HFF-Myc (cell line): ENCODE measurements around the gene BICD2.

Experiments used
- DNase-seq: peaks from one replicate; pipeline ENCODE4 v3.0.0-alpha.2; 2011; ENCODE audit warnings: low read depth; ENCODE audit errors: extremely low read depth
- H3K4me3 ChIP-seq: replicated peaks from 2 replicates; pipeline ENCODE4 v1.5.1; 2011; ENCODE audit warnings: low read depth, mild to moderate bottlenecking, control low read depth, low read length
- TF ChIP-seq, protein P1 (sequence below): IDR thresholded peaks from 2 replicates; pipeline ENCODE4 v1.5.1; 2012; ENCODE audit warnings: mild to moderate bottlenecking, low read depth, low read length, control low read depth; ENCODE audit errors: missing control alignments

Gene BICD2

GRCh38 chr9:92763721-92764380, 782 bp downstream of the BICD2 start:
- DNase-seq: no peak
- H3K4me3 ChIP-seq: peak overlapping the region; percentile 84
- TF ChIP-seq, protein P1, sequence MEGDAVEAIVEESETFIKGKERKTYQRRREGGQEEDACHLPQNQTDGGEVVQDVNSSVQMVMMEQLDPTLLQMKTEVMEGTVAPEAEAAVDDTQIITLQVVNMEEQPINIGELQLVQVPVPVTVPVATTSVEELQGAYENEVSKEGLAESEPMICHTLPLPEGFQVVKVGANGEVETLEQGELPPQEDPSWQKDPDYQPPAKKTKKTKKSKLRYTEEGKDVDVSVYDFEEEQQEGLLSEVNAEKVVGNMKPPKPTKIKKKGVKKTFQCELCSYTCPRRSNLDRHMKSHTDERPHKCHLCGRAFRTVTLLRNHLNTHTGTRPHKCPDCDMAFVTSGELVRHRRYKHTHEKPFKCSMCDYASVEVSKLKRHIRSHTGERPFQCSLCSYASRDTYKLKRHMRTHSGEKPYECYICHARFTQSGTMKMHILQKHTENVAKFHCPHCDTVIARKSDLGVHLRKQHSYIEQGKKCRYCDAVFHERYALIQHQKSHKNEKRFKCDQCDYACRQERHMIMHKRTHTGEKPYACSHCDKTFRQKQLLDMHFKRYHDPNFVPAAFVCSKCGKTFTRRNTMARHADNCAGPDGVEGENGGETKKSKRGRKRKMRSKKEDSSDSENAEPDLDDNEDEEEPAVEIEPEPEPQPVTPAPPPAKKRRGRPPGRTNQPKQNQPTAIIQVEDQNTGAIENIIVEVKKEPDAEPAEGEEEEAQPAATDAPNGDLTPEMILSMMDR: no peak

DNA sequence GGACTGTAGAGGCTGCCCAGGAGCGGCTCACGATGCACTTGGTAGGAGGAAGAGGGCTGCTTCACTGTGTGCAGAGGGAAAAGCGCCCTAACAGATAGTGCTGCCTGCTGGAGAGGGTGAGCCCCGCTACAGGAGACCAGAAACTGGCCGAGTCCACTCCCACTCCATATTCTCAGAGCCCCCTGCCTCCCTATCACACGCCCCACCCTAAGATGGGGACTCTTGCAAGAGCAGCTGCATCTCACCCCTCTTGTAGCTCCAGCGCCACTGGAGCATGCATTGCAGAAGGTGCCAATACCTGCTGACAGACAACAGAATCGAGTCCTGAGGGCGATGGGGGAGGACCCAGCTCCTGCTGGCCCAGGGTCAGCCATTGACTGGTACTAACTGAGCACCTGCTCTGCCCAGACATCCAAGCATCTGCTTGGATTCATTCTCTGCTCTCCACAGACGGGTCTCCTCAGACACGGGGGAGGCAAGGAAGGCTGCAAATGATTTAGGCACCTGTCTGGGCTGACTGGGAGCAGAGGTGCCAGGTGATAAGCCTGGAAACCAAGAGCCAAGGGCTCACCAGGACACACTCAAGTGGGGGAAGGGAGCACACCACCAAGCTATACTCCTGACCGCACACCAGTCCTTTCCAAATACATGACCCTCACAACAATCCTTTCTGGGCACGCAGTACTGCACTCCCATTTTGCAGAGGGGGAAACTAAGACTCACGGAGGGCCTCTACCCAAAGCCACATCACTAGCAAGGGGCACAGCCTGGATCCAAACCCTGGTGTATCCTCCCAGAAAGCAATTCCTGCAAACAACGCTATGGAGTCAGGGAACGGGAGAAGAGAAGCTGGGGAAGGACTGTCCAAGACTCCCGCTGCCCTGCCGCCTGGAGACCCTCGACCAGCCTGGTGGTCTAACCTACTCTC, 1.6 kb downstream of the BICD2 start:
- H3K4me3 ChIP-seq: peak overlapping the region; percentile 84
- DNase-seq: no peak
- TF ChIP-seq, protein P1: no peak

DNA sequence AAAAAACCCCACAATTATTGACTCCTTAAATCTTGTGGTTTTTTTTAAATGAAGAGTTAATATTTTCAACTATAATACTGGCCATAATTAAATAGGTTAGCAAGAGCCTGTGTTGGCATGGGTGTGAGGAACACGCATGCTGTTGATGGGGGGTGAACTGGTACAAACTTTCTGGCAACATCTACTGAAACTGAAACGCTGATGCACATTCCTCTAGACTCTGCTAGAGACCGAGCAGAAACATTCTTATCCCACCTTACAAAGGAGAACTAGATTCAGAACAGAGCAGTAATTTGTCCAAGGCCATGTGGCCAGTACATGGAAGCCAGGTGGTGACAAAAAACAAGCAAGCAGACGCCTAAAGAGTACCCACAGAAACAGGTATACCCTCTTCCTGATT, 2.4 kb downstream of the BICD2 start:
- TF ChIP-seq, protein P1: no peak
- DNase-seq: no peak
- H3K4me3 ChIP-seq: peak overlapping the region; percentile 84

GRCh38 chr9:92761686-92762085, 2.9 kb downstream of the BICD2 start:
- no peak for DNase-seq
- no peak overlapping the region for H3K4me3 ChIP-seq
- TF ChIP-seq, protein P1: no peak

GRCh38 chr9:92760494-92760893, 4.1 kb downstream of the BICD2 start:
- no peak for DNase-seq
- H3K4me3 ChIP-seq: no peak overlapping the region
- TF ChIP-seq, protein P1: no peak

GRCh38 chr9:92760070-92760469, 4.6 kb downstream of the BICD2 start:
- TF ChIP-seq, protein P1: no peak
- no peak overlapping the region for H3K4me3 ChIP-seq
- no peak for DNase-seq
